Spinal cord (tissue), 10 donors: ENCODE measurements around the gene CD27. TPM values are rescaled to one million over a fixed set of nuclear protein-coding genes. Genes with fewer than 3 reads are reported as not detected.
"Not testable (repeated sequence)": the region's sequence is repeated elsewhere in the genome, so short reads cannot be mapped to it uniquely, and the experiment has no call there.

Source experiments
- DNase-seq, 6 donors: peaks; one replicate each; pipeline versions ENCODE4 v3.0.0 to v3.0.0-alpha.2; 2013 to 2015; ENCODE audit warnings: low spot score in 6 of 6, low read depth in 4 of 6
- H3K27ac ChIP-seq: one replicate; pipeline ENCODE4 v1.5.1; 2013; ENCODE audit warnings: low read depth, low read length, control low read depth
- H3K27me3 ChIP-seq: one replicate; pipeline ENCODE4 v1.6.1; 2013; ENCODE audit warnings: low read length; ENCODE audit not compliant: control insufficient read depth, insufficient read depth
- H3K36me3 ChIP-seq: one replicate; pipeline ENCODE4 v1.6.1; 2013; ENCODE audit warnings: low read length; ENCODE audit not compliant: control insufficient read depth, insufficient read depth
- H3K4me1 ChIP-seq: one replicate; pipeline ENCODE4 v1.6.1; 2013; ENCODE audit warnings: low read length; ENCODE audit not compliant: control insufficient read depth, insufficient read depth
- H3K4me3 ChIP-seq: one replicate; pipeline ENCODE4 v1.5.1; 2013; ENCODE audit warnings: low read depth, low read length, control low read depth
- H3K9me3 ChIP-seq: one replicate; pipeline ENCODE4 v1.6.1; 2013; ENCODE audit warnings: low read length; ENCODE audit not compliant: control insufficient read depth, insufficient read depth
- WGBS: methylation state at CpG from one replicate; pipeline ENCODE4 v1.1.5; 2013; ENCODE audit warnings: missing lambda C conversion rate; ENCODE audit not compliant: insufficient coverage; 5-methylcytosine and 5-hydroxymethylcytosine counted together
- polyA plus RNA-seq, 2 donors: library from polyadenylated mRNA; unstranded; fragments of 120-200 nt; gene quantifications; one replicate each; pipeline ENCODE4 v1.2.1, GENCODE V29; 2013; ENCODE audit not compliant: insufficient read length in 2 of 2
- total RNA-seq, 2 donors: library from RNA; depleted of rRNA in 1 of 2; stranded (reverse); fragments of 120-200 nt in 1 of 2; fragments of >200 nt in 1 of 2; gene quantifications; one replicate each; pipeline versions ENCODE4 v1.2.3 to v1.2.4, GENCODE V29; 2013 to 2014
- donor health status: healthy.

The CD27 gene
- total and polyA plus RNA-seq, 4 donors = 0.50 to 3.6 (median 1.7) TPM

- Histone ChIP-seq H3K36me3 (no peaks in the 10 kb centered on the region), H3K27me3 (no peaks in the 10 kb centered on the region), H3K27ac (no peak overlapping the region), H3K4me3 (no peak overlapping the region), H3K9me3 (no peaks in the 10 kb centered on the region), H3K4me1 (peaks cover 3% of the 10 kb centered on the region)
- WGBS = 11% methylated on average over 9 of the region's 9 CpGs
- DNase-seq = peak; percentile 46 to 93 (median 74)
These were observed 21.3 kb upstream of the CD27 start for GRCh38 chr12:6423267-6424007.

DNA sequence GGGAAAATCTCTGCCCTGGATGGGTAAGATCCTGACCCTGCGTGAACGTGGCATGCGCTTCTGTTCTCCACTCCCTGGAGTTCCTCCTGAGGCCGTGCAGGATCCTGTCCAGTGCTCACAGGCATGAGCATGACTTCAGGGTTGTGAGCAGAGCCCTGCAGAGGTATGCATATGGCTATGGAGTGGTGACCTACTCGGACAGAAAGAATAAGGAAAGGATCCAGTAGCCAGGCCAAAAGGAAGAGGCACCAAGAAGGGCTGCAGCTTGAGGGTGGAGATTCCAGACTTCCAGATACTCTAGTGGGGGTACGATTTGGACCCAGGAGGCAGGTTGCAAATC is 20.8 kb upstream of the CD27 start:
- Histone ChIP-seq H3K27ac (no peak overlapping the region), H3K4me1 (peaks cover 3% of the 10 kb centered on the region), H3K4me3 (no peak overlapping the region), H3K36me3 (no peaks in the 10 kb centered on the region), H3K27me3 (no peaks in the 10 kb centered on the region), H3K9me3 (no peaks in the 10 kb centered on the region)
- DNase-seq = no peak
- WGBS = 67% methylated on average over 5 of the region's 6 CpGs

DNA sequence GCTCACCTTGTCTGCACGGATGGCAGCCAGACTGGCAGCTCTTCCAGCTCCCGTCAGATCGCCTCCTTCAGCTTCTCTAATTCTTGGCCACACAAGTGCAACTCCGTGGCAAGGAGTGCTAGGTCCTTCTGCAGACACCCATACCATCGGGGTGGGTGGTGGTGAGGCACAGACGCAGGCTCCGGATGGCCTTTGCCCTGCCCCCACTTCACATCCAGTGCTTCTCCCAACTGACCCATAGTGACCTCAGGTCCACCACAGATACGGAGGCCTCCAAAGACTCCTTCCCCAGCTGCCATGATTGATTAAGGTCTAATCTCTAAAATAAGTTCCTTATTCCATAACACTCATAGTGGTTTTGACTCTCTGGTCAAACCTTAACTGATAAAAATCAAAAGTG is 19.9 kb upstream of the CD27 start:
- Histone ChIP-seq H3K9me3 (no peaks in the 10 kb centered on the region), H3K4me3 (no peak overlapping the region), H3K27ac (no peak overlapping the region), H3K36me3 (no peaks in the 10 kb centered on the region), H3K4me1 (peaks cover 3% of the 10 kb centered on the region), H3K27me3 (no peaks in the 10 kb centered on the region)
- DNase-seq = no peak
- WGBS = 81% methylated on average over 6 of the region's 8 CpGs

GRCh38 chr12:6425590-6426531 is 18.9 kb upstream of the CD27 start:
- no peak for DNase-seq
- 80% methylated on average over 21 of the region's 23 CpGs for WGBS
- no peak overlapping the region for H3K27ac ChIP-seq

DNA sequence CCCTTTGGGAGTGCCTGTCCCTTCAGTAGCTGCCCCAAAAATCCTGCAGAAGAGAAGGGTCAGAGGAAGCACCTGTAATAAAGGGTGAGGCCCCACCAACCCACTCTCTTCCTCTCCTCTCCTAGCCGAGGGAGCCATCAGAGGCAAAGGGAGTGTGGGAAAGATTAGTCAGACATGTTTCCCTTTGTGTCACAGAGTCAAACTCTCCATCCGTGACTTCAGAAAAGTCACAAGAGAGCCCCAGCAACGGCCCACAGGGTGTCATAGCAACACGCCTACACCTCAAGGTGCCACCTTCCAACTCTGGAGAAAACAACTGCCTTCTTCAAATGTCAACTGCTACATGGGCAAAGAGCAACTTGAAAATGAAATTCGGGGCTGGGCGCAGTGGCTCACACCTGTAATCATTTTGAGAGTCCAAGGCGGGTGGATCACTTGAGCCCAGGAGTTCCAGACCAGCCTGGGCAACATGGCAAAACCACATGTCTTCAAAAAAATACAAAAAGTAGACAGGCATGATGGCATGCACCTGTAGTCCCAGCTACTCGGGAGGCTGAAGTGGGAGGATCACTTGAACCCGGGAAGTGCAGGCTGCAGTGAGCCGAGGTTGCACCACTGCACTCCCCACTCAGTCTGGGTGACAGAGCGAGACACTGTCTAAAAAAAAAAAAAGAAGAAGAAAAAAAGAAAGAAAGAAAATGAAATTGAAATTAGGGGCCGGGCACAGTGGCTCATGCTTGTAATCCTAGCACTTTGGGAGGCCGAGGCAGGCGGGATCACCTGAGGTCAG is 17.7 kb upstream of the CD27 start:
- no peaks in the 10 kb centered on the region for H3K36me3 ChIP-seq
- H3K9me3 ChIP-seq = no peaks in the 10 kb centered on the region
- no peak overlapping the region for H3K27ac ChIP-seq
- 91% methylated on average over 12 of the region's 14 CpGs for WGBS
- no peaks in the 10 kb centered on the region for H3K27me3 ChIP-seq
- DNase-seq = no peak
- no peak overlapping the region for H3K4me3 ChIP-seq
- peaks cover 3% of the 10 kb centered on the region for H3K4me1 ChIP-seq

More at GRCh38 chr12:6425590-6426531, 18.9 kb upstream of the CD27 start:
- Histone ChIP-seq H3K27me3 (no peaks in the 10 kb centered on the region), H3K36me3 (no peaks in the 10 kb centered on the region), H3K4me1 (peaks cover 3% of the 10 kb centered on the region), H3K4me3 (no peak overlapping the region), H3K9me3 (no peaks in the 10 kb centered on the region)

DNA sequence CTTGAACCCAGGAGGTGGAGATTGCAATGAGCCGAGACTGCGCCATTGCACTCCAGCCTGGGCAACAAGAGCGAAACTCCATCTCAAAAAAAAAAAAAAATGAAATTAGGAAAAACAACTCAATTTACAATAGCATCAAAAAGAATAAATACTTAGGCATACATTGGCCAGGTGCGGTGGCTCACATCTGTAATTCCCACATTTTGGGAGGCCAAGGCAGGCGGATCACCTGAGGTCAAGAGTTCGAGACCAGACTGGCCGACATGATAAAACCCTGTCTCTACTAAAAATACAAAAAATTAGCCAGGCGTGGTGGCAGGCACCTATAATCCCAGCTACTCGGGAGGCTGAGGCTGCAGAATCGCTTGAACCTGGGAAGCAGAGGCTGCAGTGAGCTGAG is 17.0 kb upstream of the CD27 start:
- not testable (repeated sequence) for DNase-seq, H3K4me1 ChIP-seq, H3K36me3 ChIP-seq, H3K27ac ChIP-seq, H3K4me3 ChIP-seq, H3K9me3 ChIP-seq, H3K27me3 ChIP-seq
- 97% methylated on average over 9 of the region's 10 CpGs for WGBS

GRCh38 chr12:6428326-6428725 is 16.4 kb upstream of the CD27 start:
- DNase-seq = no peak
- Histone ChIP-seq H3K27me3 (no peaks in the 10 kb centered on the region), H3K4me1 (peaks cover 3% of the 10 kb centered on the region), H3K27ac (no peak overlapping the region), H3K36me3 (no peaks in the 10 kb centered on the region), H3K9me3 (no peaks in the 10 kb centered on the region), H3K4me3 (no peak overlapping the region)
- no CpG with 5 or more reads among the region's 3 CpGs for WGBS

DNA sequence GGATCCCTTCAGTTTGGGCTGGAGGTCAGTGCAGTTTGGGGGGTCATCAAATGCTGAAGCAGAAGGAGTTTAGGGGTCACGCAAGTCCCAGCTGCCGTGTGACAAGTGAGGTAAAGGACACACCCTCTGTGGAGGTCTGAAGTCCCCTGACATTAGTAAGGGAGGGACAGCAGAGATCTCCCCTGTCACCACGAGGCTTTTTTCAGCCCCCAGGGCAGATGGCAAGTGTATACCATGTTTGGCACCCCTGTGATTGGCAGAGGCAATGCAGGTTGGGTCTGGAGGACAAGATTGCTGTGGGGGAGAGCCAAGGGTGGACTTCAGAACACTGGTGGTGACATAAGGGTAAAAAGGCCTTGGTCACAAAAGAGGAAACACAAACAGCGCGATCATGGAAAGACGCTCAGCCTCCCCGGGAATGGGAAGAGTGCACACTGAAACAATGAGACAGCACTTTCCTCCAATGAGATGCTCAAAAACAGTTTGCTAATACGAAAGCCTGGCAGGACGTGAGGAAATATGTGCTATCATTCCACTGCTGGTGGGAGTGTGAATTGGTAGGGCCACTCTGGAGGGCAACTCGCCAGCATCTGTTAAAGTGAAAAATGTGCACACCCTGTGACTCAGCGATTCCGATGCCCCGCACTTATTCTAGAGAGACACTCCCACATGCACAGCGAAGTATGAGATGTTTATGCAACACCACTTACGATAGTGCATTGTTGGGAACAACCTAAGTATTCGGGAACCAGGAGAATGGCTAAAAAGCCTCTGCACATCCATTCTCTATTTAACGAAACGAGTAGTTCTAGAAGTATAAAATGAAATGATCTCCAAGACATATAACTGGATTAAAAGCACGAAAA is 14.4 kb upstream of the CD27 start:
- Histone ChIP-seq H3K4me1 (peaks cover 3% of the 10 kb centered on the region), H3K36me3 (no peaks in the 10 kb centered on the region), H3K27me3 (no peaks in the 10 kb centered on the region), H3K4me3 (no peak overlapping the region), H3K27ac (no peak overlapping the region), H3K9me3 (no peaks in the 10 kb centered on the region)
- DNase-seq = peak in 1 of 6 donors; percentile 25
- 54% methylated on average over 14 of the region's 19 CpGs for WGBS

GRCh38 chr12:6432991-6433390 is 11.8 kb upstream of the CD27 start:
- H3K27me3 ChIP-seq = no peaks in the 10 kb centered on the region
- no peaks in the 10 kb centered on the region for H3K36me3 ChIP-seq
- H3K9me3 ChIP-seq = no peaks in the 10 kb centered on the region
- WGBS = 67% methylated on average over 1 of the region's 5 CpGs
- H3K4me3 ChIP-seq = no peak overlapping the region
- no peak overlapping the region for H3K27ac ChIP-seq
- H3K4me1 ChIP-seq = no peaks in the 10 kb centered on the region
- no peak for DNase-seq
